ENCODE results near the gene SEMA3E.

Gene SEMA3E

GRCh38 chr7:83648464-83649241 lies at the start of gene SEMA3E:
TSS of gene SEMA3E (minus strand) at chr7:83649139.
- peak; percentile 37 for DNase-seq (ENCODE audit: low read depth)
- TF ChIP-seq CTCF (IDR thresholded peaks at IDR 0.05; ENCODE audit: low read length, missing control alignments): no peak
- H3K4me3 ChIP-seq (replicated peaks; ENCODE audit: low read depth, low read length): peak within 1 kb of the TSS; percentile 51

- H3K4me3 ChIP-seq (replicated peaks; ENCODE audit: low read depth, low read length): no peak overlapping the region
- DNase-seq (ENCODE audit: low read depth): no peak
- TF ChIP-seq CTCF (IDR thresholded peaks at IDR 0.05; ENCODE audit: low read length, missing control alignments): no peak
Observed at GRCh38 chr7:83697804-83698530, 49.0 kb upstream of the SEMA3E start.

DNA sequence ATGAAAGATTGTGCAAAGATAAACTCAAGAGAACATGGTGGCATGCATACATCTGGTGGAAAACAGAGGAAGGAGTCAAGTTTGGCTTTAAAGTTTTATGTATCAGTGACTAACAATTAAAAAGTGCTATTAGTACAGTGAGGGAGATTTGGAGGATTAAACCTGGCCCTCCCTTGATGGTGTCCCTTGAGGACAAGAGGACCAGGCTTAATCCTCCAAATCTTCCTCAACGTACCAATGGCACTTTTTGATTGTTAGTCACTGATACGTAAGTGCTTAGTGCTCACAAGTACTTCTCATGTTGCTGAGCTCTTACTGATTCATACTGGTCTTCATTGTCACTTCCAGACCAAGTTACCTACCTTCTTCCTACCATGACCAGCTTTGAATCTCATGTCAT lies 47.2 kb upstream of the SEMA3E start:
- no peak for DNase-seq (ENCODE audit: low read depth)
- H3K4me3 ChIP-seq (replicated peaks; ENCODE audit: low read depth, low read length): no peak overlapping the region
- TF ChIP-seq CTCF (IDR thresholded peaks at IDR 0.05; ENCODE audit: low read length, missing control alignments): no peak

GRCh38 chr7:83695128-83695960 lies 46.4 kb upstream of the SEMA3E start:
- no peak overlapping the region for H3K4me3 ChIP-seq (replicated peaks; ENCODE audit: low read depth, low read length)
- TF ChIP-seq CTCF (IDR thresholded peaks at IDR 0.05; ENCODE audit: low read length, missing control alignments): no peak
- no peak for DNase-seq (ENCODE audit: low read depth)

DNA sequence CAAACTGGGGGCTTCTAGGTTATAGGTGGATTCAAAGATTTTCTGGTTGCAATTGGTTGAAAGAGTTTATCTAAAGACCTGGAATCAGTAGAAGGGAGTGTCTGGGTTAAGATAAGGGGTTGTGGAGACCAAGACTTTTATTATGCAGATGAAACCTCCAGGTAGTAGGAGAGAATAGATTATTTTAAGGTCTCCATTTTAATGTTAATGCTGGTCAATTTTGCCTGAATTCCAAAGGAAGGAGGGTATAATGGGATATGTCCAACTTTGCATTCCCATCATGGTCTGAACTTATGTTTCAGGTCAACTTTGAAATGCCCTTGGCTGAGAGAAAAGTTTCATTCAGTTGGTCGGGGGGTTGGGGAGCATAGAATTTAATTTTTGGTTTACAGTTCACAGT lies 44.3 kb upstream of the SEMA3E start:
- TF ChIP-seq CTCF (IDR thresholded peaks at IDR 0.05; ENCODE audit: low read length, missing control alignments): no peak
- DNase-seq (ENCODE audit: low read depth): no peak

GRCh38 chr7:83691095-83691494 lies 42.2 kb upstream of the SEMA3E start:
- TF ChIP-seq CTCF (IDR thresholded peaks at IDR 0.05; ENCODE audit: low read length, missing control alignments): no peak
- DNase-seq (ENCODE audit: low read depth): no peak
- no peak overlapping the region for H3K4me3 ChIP-seq (replicated peaks; ENCODE audit: low read depth, low read length)

More for the DNA sequence above, 44.3 kb upstream of the SEMA3E start:
- no peak overlapping the region for H3K4me3 ChIP-seq (replicated peaks; ENCODE audit: low read depth, low read length)

Measured in fibroblast of pulmonary artery (primary cell).